Muscle layer of duodenum (tissue), 2 donors: ENCODE results near the gene SLC25A48.
A peak's percentile ranks its signal among the peaks of the same experiment; 100 is the strongest.
"Not testable (repeated sequence)": the region's sequence is repeated elsewhere in the genome, so short reads cannot be mapped to it uniquely, and the experiment has no call there.

Experiments
- H3K27ac ChIP-seq: one replicate; pipeline ENCODE4 v1.7.0; 2013; ENCODE audit warnings: mild to moderate bottlenecking, low read length
- H3K27me3 ChIP-seq: one replicate; pipeline ENCODE4 v1.7.0; 2013; ENCODE audit warnings: low read depth, mild to moderate bottlenecking, control low read depth, low read length
- H3K36me3 ChIP-seq, 2 donors: one replicate each; pipeline ENCODE4 v1.7.0; 2013; ENCODE audit warnings: low read length in 2 of 2, control low read depth in 1 of 2, mild to moderate bottlenecking in 1 of 2; ENCODE audit not compliant: insufficient read depth in 2 of 2, control insufficient read depth in 1 of 2
- H3K4me1 ChIP-seq, 2 donors: one replicate each; pipeline ENCODE4 v1.7.0; 2013; ENCODE audit warnings: low read length in 2 of 2, mild to moderate bottlenecking in 2 of 2, control low read depth in 1 of 2, moderate library complexity in 1 of 2; ENCODE audit not compliant: insufficient read depth in 2 of 2, control insufficient read depth in 1 of 2
- H3K4me3 ChIP-seq, 2 donors: one replicate each; pipeline ENCODE4 v1.7.0; 2013; ENCODE audit warnings: low read length in 2 of 2, low read depth in 1 of 2, mild to moderate bottlenecking in 1 of 2
- H3K9me3 ChIP-seq, 2 donors: one replicate each; pipeline ENCODE4 v1.7.0; 2013; ENCODE audit warnings: low read length in 2 of 2, control low read depth in 1 of 2, mild to moderate bottlenecking in 1 of 2; ENCODE audit not compliant: control insufficient read depth in 1 of 2
- donor health status: healthy.

SLC25A48 gene

GRCh38 chr5:135830876-135831275, 3.6 kb upstream of the SLC25A48 start:
- Histone ChIP-seq H3K9me3 (no peaks in the 10 kb centered on the region), H3K36me3 (no peaks in the 10 kb centered on the region), H3K27ac (no peak overlapping the region), H3K4me3 (no peak overlapping the region), H3K27me3 (peaks cover 22% of the 10 kb centered on the region), H3K4me1 (peaks cover 0 to 9% of the 10 kb centered on the region in 2 donors)

- Histone ChIP-seq H3K9me3 (no peaks in the 10 kb centered on the region), H3K36me3 (no peaks in the 10 kb centered on the region), H3K4me3 (no peak overlapping the region), H3K27me3 (peaks cover 22% of the 10 kb centered on the region), H3K27ac (no peak overlapping the region), H3K4me1 (peaks cover 0 to 9% of the 10 kb centered on the region in 2 donors)
These were observed 3.0 kb upstream of the SLC25A48 start for GRCh38 chr5:135831439-135831838.

- Histone ChIP-seq H3K27ac (no peak overlapping the region), H3K9me3 (no peaks in the 10 kb centered on the region), H3K4me1 (peaks cover 0 to 9% of the 10 kb centered on the region in 2 donors), H3K27me3 (peaks cover 22% of the 10 kb centered on the region), H3K4me3 (no peak overlapping the region), H3K36me3 (no peaks in the 10 kb centered on the region)
These were observed 2.5 kb upstream of the SLC25A48 start for GRCh38 chr5:135831851-135832555.

- Histone ChIP-seq H3K4me3 (no peak overlapping the region), H3K27me3 (peaks cover 22% of the 10 kb centered on the region), H3K9me3 (peaks cover 0 to under 1% of the 10 kb centered on the region in 2 donors), H3K27ac (no peak overlapping the region), H3K4me1 (peaks cover 0 to 9% of the 10 kb centered on the region in 2 donors), H3K36me3 (no peaks in the 10 kb centered on the region)
These were observed 1.2 kb upstream of the SLC25A48 start for GRCh38 chr5:135832941-135833920.

GRCh38 chr5:135833961-135834638, 363 bp upstream of the SLC25A48 start:
- Histone ChIP-seq H3K4me1 (peaks cover 0 to 9% of the 10 kb centered on the region in 2 donors), H3K27ac (no peak overlapping the region), H3K4me3 (peak overlapping the region; percentile 42 to 65), H3K36me3 (no peaks in the 10 kb centered on the region), H3K9me3 (peaks cover 0 to 5% of the 10 kb centered on the region in 2 donors), H3K27me3 (peaks cover 22% of the 10 kb centered on the region)

- Histone ChIP-seq H3K9me3 (peaks cover 0 to 5% of the 10 kb centered on the region in 2 donors), H3K4me3 (no peak overlapping the region), H3K4me1 (peaks cover 0 to 9% of the 10 kb centered on the region in 2 donors), H3K27ac (no peak overlapping the region), H3K36me3 (no peaks in the 10 kb centered on the region), H3K27me3 (peaks cover 22% of the 10 kb centered on the region)
These were observed 1.3 kb downstream of the SLC25A48 start for GRCh38 chr5:135835766-135836165.

- not testable (repeated sequence) for H3K4me1 ChIP-seq, H3K4me3 ChIP-seq, H3K27ac ChIP-seq, H3K36me3 ChIP-seq, H3K9me3 ChIP-seq
- H3K27me3 ChIP-seq: peaks cover 16% of the 10 kb centered on the region
These were observed 3.9 kb downstream of the SLC25A48 start for GRCh38 chr5:135838395-135838794.

GRCh38 chr5:135839566-135839965, 5.1 kb downstream of the SLC25A48 start:
- H3K27me3 ChIP-seq: peaks cover 5% of the 10 kb centered on the region
- H3K4me1 ChIP-seq: peaks cover 0 to 7% of the 10 kb centered on the region in 2 donors
- H3K36me3 ChIP-seq: no peaks in the 10 kb centered on the region
- H3K4me3 ChIP-seq: no peak overlapping the region
- peaks cover 0 to 5% of the 10 kb centered on the region in 2 donors for H3K9me3 ChIP-seq
- H3K27ac ChIP-seq: no peak overlapping the region

- Histone ChIP-seq H3K4me1 (no peaks in the 10 kb centered on the region), H3K36me3 (no peaks in the 10 kb centered on the region), H3K4me3 (no peak overlapping the region), H3K9me3 (peaks cover 0 to 5% of the 10 kb centered on the region in 2 donors), H3K27me3 (no peaks in the 10 kb centered on the region), H3K27ac (no peak overlapping the region)
These were observed 6.5 kb downstream of the SLC25A48 start for GRCh38 chr5:135840959-135841358.

- Histone ChIP-seq H3K4me3 (no peak overlapping the region), H3K9me3 (peaks cover 0 to 5% of the 10 kb centered on the region in 2 donors), H3K36me3 (no peaks in the 10 kb centered on the region), H3K27me3 (no peaks in the 10 kb centered on the region), H3K27ac (no peak overlapping the region), H3K4me1 (no peaks in the 10 kb centered on the region)
These were observed 8.3 kb downstream of the SLC25A48 start for GRCh38 chr5:135842737-135843136.
